HG03342 (cell line): Measurements from ENCODE around the gene OPHN1.

ENCODE experiments used
- ATAC-seq: cut with Tn5 transposase; IDR thresholded peaks from one replicate; pipeline ENCODE4 v1.9.1; 2021; ENCODE audit warnings: mild to moderate bottlenecking, moderate library complexity; ENCODE audit not compliant: unreplicated experiment

The OPHN1 gene

DNA sequence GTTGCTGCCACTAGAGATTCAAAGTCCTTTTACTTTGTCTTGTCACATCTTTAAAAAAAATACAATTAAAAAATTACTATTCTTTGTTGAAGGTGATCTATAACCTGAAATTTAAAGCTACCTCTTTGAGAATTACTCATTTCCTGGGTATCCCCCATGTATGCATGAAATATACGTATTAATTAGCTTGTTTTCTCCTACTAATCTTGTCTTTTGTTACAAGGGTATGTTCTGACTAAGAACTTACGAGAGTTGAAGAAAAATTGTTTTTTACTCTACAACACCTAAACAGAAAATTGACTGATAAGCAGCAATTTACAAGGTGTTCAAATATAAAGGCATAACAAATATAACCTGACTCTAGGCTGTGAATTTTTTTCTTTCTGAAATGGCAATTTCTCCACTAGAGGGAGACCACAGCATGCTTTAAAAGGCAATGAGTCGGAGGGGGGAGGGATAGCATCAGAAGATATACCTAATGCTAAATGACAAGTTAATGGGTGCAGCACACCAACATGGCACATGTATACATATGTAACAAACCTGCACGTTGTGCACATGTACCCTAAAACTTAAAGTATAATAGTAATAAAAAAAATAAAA lies 249.6 kb downstream of the OPHN1 start:
- no peak for ATAC-seq

DNA sequence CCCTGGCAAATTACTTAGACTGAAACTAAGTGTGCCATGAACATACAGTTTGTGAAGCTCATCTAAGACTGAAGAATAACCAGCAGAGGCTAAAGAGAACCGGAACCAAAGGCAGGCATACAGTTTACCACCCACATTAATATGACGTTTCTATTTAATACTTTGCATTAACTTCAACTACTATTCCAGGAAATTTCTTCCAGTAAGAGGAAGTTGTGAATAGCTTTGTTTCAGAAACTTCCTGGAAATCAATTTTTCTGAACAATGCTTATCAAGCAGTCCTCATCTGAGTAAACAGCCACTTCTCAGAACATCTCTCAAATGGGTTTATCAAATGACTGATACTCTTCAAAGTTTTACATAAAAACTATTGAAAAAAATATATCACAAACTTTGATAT lies 252.7 kb downstream of the OPHN1 start:
- ATAC-seq: no peak

DNA sequence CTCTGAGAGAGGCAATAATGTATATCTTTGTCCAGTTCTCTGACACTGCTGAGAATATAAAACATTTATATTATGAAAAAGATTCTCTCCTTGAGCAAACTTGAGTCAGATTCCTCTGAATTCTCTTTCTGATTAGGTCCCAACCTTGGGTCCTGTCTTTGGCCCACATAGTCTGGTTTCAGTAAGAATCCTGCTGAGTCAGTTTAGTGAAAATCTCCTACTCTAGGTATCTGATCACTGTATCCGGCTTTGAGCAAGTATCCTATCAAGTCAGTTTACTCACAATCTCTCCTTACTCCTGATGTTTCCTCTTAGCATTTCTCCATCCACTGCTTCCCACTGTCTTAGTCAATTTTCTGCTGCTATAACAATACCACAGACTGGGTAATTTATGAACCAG lies 253.9 kb downstream of the OPHN1 start:
- no peak for ATAC-seq

DNA sequence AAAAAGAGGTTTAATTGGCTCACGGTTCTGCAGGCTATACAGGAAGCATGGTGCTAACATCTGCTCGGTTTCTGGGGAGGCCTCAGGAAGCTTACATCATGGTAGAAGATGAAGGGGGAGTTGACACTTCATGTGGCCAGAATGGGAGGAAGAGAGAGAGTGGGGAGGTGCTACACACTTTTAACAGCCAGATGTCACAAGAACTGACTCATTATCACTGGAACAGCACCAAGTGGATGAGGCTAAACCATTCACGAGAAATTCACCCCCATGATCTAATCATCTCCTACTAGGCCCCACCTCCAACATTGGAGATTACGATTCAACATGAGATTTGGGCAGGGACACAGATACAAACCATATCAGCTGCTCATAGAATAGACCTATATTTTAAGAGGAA lies 255.8 kb downstream of the OPHN1 start:
- ATAC-seq: no peak

DNA sequence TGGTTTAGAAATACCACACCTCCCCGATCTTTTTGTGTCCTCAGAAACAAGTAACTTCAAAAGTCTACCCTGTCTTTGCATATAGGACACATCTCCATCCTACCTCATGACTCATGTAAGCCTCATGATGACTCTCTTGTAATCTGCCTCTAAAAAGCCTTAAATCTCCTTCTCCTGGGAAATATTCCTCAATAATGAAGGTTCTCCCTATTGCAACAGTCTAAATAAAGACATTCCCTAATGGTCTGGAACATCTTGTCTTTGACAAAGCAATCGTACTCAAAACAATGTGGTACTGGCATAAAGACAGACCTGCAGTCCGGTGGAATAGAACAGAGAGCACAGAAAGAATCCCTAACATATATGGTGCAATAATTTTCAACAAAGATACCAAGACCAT lies 257.7 kb downstream of the OPHN1 start:
- ATAC-seq: no peak

DNA sequence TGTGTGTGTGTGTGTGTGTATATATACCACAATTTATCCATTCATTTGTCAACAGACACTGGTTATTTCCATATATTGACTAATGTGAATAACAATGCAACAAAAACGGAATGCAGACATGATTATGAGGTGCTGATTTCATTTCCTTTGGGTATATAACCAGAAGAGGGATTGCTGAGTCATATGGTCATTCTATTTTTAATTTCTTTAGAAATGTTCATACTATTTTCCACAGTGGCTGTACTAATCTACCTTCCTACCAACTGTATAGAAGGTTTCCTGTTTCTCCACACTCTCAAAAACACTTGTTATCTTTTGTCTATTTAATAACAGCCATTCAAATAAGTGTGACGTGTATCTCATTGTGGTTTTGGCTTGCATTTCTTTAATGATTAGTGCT lies 269.9 kb downstream of the OPHN1 start:
- ATAC-seq: no peak

DNA sequence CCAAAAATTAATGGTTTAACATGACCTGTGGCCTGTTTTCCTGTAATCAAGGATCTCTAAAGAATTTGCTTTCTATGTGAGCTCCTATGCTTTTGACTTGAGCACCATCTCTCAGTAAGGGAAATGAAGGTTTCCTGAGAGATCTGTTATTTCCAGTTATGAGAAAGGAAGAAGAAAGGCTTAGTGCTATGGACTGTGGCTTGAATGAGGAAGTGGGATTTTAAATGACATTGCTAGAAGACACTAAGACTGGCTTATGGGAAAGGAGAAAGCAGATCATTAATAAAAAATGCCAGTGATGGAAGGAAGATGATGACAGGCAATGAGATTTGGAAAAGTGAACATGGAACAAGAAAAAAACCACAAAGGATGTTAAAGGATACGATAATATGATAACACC lies 285.4 kb downstream of the OPHN1 start:
- no peak for ATAC-seq

DNA sequence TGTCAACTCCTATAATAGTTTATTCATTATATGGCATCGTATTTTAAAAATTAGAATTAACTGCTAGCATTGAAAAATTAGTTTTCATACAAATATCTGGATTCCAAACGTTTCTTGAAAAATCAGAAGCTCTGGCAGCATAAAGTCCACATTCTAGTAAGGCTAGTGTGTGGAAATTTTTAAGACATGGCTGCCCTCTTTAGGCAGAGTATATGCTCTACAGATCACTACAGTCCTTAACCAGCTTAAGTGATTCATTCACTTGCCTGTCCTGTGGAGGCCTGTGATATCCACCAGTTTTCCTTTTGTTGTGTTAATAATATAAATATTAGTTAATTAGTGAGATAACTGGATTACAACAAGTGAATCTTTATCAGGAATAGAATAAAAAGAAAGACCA lies 287.2 kb downstream of the OPHN1 start:
- no peak for ATAC-seq

DNA sequence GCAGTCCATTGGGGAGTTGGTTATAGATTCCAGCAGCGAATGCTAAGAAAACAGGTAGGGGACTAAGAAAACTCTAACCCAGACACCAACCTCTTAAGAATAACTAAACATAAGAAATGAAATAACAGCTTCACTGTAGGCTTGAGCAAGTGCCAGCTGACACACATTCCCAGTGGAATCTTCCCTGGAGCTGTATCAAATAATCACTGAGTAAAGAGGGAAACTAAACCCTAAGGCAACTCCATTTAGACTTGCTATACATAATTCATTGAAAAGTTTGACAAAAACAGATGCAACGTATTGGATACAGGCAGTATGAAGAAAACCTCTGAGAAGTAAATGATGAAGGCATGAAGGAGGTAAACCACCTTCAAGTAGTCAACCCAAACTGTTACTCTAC lies 293.5 kb downstream of the OPHN1 start:
- no peak for ATAC-seq

DNA sequence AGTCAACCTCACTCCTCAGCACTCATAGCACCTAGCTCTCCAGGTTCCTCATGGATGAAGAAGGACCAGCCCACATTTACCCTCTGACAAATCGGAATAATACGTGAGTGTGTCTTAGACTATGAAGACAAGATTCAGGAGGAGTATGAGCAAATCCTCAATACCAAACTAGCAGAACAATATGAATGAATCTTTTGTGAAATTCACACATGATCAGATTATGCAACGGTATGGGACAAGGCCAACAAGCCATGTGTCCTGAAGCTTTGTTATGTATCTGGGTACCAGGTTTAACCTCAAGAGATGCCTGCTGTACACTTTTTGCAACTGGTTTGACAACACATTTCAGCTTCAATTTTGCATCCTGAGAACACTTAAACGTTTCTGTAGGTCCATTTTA lies 300.1 kb downstream of the OPHN1 start:
- ATAC-seq: no peak

DNA sequence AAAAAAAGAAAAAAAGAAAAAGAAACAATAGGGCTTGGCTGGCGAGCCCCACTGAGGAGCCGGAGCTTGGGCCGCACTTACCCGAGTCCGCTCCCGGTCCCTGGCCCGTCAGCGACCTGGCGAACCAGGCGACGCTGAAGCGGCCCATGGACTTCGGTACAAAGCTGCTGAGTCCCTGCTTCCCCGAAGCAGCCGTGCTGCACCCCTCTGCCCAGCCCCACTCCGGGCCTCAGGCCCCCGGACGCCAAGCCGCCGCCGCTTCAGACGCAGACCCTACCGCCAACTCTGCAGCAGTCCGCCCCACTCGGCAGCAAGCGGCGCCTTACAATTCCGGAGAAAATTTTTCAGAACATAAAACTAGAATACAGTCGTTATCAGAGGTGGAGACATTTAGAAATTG lies 300.5 kb downstream of the OPHN1 start:
- no peak for ATAC-seq

DNA sequence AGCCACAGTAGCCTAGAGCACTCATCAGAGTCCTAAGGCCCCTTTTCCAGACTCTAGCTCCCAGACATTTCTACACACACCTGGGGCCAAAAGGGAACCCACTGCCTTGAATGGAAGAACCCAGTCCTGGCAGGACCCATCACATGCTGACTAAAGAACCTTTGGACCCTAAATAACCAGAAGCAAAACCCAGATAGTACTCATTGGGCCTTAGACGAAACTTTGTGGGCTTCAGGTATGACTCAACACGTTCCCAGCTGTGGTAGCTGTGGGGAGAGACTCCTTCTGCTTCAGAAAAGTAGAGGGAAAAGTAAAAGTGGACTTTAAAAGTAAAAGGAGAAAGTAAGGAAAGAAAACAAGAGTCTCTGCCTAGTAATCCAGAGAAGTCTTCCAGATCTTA lies 311.5 kb downstream of the OPHN1 start:
- ATAC-seq: no peak

DNA sequence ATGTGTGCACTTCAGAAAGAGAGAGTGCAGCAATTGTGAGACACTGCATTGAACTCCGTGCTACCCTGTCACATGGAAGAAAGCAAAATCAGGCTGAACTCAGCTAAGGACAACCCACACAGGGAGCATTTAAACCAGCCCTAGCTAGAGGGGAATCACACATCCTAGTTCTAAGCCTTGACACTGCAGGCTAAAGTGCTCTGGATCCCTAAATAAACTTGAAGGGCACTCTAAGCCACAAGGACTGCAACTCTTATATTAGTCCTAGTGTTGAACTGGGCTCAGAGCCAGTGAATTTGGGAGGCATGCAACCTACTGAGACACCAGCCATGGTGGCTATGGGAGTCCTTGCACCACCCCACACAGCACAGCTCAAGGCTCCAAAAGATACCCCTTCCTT lies 311.9 kb downstream of the OPHN1 start:
- no peak for ATAC-seq

DNA sequence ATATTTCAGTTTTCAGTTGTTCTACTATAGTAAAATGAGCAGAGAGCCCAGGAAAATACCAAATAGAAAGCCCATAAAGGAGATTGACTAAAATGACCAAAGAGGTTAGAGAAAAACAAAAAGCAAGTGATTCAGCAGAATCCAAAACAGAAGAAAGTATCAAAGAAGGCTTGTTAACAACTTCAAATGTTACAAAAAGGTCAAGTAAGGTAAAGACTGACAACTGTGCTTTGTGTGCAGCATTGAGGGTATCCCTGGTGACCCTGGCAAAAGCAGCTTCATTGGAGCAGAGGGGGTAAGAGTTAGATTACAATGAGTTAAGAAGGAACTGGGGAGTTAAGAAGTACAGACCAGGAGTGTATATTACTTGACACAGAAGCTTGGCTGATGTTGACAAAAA lies 317.9 kb downstream of the OPHN1 start:
- no peak for ATAC-seq

DNA sequence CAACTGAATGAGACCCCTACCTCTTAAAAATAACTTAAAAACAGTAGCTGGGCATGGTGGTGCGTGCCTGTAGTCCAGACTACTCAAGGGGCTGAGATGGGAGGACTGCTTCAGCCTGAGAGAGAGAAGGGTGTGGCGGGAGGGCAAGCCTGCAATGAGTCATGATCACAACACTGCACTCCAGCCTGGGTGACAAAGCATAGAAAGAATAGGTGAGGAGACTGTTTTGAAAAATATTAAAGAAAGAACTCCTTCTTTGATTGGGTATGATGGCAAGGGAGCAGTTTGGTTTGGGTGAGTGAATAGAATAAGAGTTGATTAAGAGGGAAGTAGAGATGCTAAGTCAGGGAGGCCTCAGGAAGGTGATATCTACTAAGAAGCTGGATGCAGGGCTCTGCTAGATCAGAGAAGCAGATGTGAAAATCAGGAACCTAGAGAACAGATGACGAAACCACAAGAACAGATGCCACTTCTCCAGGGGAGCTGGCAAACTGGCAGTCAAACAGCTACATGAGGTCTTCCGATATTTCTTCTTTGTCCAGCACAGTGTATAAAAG lies 318.6 kb downstream of the OPHN1 start:
- no peak for ATAC-seq

DNA sequence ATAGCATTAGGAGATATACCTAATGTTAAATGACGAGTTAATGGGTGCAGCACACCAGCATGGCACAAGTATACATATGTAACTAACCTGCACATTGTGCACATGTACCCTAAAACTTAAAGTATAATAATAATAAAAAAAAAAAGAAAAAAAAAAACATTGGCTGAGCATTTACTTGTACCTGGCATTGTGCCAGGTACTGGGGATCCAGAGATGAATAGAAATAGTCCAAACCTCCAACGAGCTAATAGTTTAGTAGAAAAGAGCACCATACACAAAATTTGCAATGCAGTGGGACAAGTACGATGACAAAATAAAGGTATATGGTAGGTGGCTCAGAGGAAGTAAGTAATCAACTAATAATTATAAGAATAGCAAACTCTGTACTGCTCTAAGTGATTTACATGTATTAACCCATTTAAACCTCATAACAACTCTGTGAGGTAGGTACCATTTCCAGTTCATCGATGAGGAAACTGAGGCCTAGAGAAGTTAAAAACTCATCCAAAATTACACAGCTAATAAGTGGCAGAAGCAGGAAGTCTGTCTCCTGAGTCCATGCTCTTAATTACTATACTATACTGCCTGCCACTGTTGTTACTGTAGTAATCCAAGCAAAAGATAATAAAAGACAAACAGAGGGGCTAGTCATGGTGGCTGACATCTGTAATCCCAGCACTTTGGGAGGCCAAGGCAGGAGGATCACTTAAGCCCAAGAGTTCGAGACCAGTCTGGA lies 319.3 kb downstream of the OPHN1 start:
- no peak for ATAC-seq

DNA sequence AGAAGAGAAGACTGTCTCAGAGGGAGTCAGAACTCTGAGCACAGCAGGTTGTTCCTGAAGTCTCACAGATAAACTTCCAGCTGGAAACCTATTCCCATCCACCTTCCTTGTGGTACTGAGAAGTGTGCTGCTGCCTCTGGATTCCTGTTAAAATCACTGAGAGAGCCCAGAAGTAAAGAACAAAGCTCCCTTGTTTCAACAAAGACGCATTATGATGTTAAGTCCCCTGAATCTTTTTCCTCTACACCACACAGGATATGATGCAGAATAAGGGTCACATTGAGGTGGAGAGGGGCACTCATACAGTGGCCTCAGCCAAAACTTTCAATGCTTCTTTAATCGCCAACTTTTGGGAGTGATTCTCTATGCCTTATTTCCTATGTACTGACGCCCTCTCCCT lies 321.0 kb downstream of the OPHN1 start:
- ATAC-seq: no peak

DNA sequence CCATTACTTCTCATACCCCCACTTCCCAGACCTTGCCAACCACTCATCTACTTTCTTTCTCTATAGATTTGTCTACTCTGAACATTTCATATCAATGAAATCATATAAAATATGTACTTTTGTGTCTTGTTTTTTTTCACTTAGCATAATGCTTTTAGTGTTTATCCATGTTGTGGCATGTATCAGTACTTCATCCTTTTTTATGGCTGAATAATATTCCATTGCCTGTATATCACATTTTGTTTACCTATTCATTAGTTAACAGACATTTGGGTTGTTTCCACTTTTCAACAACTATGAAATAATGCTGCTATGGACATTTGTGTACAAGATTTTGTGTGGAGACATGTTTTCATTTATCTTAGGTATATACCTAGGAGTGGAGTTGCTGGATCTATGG lies 324.1 kb downstream of the OPHN1 start:
- ATAC-seq: no peak

DNA sequence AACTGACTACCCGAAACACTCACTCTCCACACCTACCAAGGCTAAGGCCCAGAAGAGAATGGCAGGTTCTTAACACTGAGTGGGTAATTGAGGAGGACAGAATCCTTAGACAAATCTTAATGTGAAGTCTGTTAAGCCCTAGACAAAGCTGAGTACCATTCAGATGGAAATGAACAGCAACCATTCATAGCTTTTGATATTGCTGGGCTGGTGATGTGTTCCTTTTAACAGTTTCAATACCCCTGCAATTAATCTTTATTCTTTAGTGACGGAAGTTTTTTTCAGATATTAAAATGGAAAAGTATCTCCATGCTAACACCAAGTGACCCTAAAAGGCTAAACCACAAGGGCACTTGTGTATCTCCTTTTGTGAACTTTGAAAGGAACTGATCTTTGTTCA lies 334.9 kb downstream of the OPHN1 start:
- no peak for ATAC-seq

DNA sequence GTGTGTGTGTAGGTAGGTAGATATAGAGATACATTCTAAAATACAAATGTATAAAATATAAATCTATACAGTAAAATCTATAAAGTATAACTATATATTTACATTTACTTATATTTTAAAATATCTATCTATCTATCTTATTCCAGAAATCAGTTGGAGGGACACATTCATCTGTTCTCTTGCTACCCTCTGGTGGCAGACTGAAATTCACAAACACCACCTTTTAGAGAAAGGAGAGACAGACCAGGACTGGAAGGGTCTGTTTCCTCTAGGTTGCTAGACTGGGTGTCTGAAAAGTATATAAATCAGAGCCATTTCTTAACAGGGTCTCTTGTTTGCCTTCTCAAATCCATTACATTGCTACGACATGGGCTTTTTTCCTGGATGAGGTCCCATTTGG lies 343.0 kb downstream of the OPHN1 start:
- ATAC-seq: no peak

DNA sequence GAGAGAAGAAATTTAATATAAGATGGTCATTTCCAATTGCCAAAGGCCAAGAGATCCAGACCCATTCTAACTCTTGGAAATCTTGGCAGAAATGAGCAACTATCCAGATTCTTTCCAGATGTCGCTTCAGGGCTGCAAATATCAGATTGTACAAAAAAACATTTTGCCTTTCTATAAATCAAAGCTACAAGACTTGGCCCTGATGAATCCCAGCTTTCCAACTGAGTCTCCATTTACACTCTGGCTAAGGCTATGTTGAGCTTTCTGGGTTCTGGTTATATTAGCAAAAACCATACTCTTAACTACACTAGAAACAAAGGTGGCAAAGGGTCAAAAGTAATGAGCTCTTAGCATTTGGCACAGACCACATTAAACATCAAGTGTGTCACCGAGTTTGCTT lies 345.8 kb downstream of the OPHN1 start:
- no peak for ATAC-seq

DNA sequence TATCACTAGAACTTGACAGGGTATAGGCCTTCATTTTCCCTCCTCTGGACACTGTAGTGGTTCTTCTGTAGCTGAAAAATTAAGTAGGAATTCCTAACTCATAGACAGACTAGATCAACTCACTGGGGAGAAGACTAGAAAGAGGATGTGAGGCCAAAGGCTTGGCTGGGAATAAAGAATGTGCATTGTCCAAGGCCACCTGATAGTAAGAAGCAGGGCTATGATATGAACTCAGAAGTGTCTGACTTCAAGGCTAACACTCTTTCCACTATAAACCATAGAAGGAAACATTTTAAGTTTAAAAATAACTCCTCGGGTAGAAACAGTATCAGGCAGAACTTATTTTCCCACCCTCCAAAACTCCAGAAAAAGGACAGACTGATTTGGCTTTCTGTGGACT lies 346.6 kb downstream of the OPHN1 start:
- ATAC-seq: no peak

DNA sequence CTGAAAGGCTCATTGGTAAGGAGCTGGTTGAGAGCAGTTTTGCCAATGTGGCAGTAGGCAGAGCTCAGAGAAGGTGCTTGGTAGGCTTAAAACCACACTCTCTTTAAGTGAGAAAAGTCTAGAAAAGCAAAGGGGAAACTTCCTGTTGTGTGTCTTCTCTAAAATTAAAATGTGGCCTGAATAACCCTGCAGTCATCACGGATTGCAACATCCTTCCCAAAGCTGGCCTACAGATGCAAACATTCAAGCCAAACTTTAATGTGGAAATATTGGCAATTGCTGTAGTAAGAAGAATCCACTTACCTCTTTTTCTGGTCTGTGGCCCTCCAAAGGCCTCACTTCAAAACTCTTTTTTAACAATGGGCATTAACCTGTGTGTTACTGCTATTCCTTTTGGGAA lies 348.5 kb downstream of the OPHN1 start:
- no peak for ATAC-seq
